KMS-11 (cell line): ENCODE data around the gene RAD51AP1.
A peak's percentile ranks its signal among the peaks of the same experiment; 100 is the strongest.

Experiments
- H2AFZ ChIP-seq: fragments of 200-600 bp; sonication (generic); 2 replicates; pipeline ENCODE4 v1.6.1; 2016; ENCODE audit warnings: antibody characterized with exemption, mixed run types, low read depth
- H3K27ac ChIP-seq: fragments of 200-600 bp; sonication (generic); 2 replicates; pipeline ENCODE4 v1.6.1; 2016; ENCODE audit warnings: mild to moderate bottlenecking, mixed run types
- H3K27me3 ChIP-seq: fragments of 200-600 bp; sonication (generic); 2 replicates; pipeline ENCODE4 v1.6.1; 2017; ENCODE audit warnings: mild to moderate bottlenecking, low read depth, mixed run types, moderate library complexity; ENCODE audit not compliant: insufficient read depth
- H3K36me3 ChIP-seq: fragments of 200-600 bp; sonication (generic); 2 replicates; pipeline ENCODE4 v1.6.1; 2017; ENCODE audit warnings: mild to moderate bottlenecking, mixed run types; ENCODE audit not compliant: insufficient read depth
- H3K4me1 ChIP-seq: fragments of 200-600 bp; sonication (generic); 2 replicates; pipeline ENCODE4 v1.6.1; 2016; ENCODE audit warnings: mild to moderate bottlenecking, low read depth, mixed run types; ENCODE audit not compliant: poor library complexity, severe bottlenecking
- H3K4me2 ChIP-seq: fragments of 200-600 bp; sonication (generic); 2 replicates; pipeline ENCODE4 v1.7.0; 2016; ENCODE audit warnings: mild to moderate bottlenecking, mixed run types
- H3K4me3 ChIP-seq: fragments of 200-600 bp; sonication (generic); IDR thresholded peaks from 2 replicates; pipeline ENCODE4 v1.6.1; 2017; ENCODE audit warnings: low read depth, low read length, mixed read lengths; ENCODE audit not compliant: insufficient read depth
- H3K79me2 ChIP-seq: fragments of 200-600 bp; sonication (generic); 2 replicates; pipeline ENCODE4 v1.6.1; 2016; ENCODE audit warnings: low read depth, mixed run types; ENCODE audit not compliant: insufficient read depth
- H3K9ac ChIP-seq: fragments of 200-600 bp; sonication (generic); 2 replicates; pipeline ENCODE4 v1.6.1; 2016; ENCODE audit warnings: mild to moderate bottlenecking, mixed run types
- H4K20me1 ChIP-seq: fragments of 200-600 bp; sonication (generic); 2 replicates; pipeline ENCODE4 v1.6.1; 2016; ENCODE audit warnings: mild to moderate bottlenecking, mixed run types; ENCODE audit not compliant: insufficient read depth
- CTCF ChIP-seq: fragments of 200-600 bp; sonication (generic); conservative IDR thresholded peaks from 2 replicates; pipeline ENCODE4 v1.6.1; 2017; ENCODE audit warnings: low read depth, mild to moderate bottlenecking, antibody characterized with exemption, low read length, moderate library complexity, mixed read lengths

The RAD51AP1 gene

DNA sequence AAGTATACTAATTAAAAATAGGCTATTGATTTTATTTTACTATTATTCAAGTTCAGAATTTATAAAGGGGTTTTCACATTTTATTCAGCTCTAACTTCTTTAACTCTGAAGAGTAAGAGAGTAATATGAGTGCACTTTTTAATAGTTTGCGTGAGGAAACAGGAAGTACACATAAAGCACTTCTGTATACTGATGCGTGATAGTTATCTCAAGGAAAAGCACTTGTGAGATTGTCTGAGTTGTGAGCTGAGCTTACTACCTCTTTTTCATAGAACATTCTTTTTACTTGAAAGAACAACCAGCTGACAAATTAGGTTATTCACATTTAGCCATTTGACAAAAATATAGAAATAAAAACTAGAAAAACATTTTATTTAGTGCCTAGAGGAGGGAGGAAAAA lies 1.9 kb downstream of the RAD51AP1 start:
- no peak overlapping the region for H3K27ac ChIP-seq

GRCh38 chr12:4545195-4545594 lies 6.5 kb downstream of the RAD51AP1 start:
- no peaks in the 10 kb centered on the region; the same call in 1 of the 2 replicates for H3K36me3 ChIP-seq
- no peak overlapping the region for H2AFZ ChIP-seq
- H3K27me3 ChIP-seq: no peaks in the 10 kb centered on the region
- H3K9ac ChIP-seq: no peak overlapping the region
- no peak overlapping the region for H3K4me2 ChIP-seq
- H3K79me2 ChIP-seq: peaks cover 12% of the 10 kb centered on the region
- H4K20me1 ChIP-seq: no peaks in the 10 kb centered on the region
- H3K27ac ChIP-seq: no peak overlapping the region
- no peak overlapping the region for H3K4me3 ChIP-seq
- H3K4me1 ChIP-seq: peaks cover 6% of the 10 kb centered on the region
- no peak for TF ChIP-seq CTCF

More for the DNA sequence above, 1.9 kb downstream of the RAD51AP1 start:
- Histone ChIP-seq H3K9ac (no peak overlapping the region), H3K4me1 (peaks cover 22% of the 10 kb centered on the region), H3K36me3 (no peaks in the 10 kb centered on the region; the same call in 1 of the 2 replicates), H3K4me3 (no peak overlapping the region), H3K4me2 (peak overlapping the region; percentile 95; the same call in 1 of the 2 replicates), H4K20me1 (no peaks in the 10 kb centered on the region), H2AFZ (no peak overlapping the region), H3K79me2 (peaks cover 43% of the 10 kb centered on the region), H3K27me3 (no peaks in the 10 kb centered on the region)
- TF ChIP-seq CTCF: no peak

DNA sequence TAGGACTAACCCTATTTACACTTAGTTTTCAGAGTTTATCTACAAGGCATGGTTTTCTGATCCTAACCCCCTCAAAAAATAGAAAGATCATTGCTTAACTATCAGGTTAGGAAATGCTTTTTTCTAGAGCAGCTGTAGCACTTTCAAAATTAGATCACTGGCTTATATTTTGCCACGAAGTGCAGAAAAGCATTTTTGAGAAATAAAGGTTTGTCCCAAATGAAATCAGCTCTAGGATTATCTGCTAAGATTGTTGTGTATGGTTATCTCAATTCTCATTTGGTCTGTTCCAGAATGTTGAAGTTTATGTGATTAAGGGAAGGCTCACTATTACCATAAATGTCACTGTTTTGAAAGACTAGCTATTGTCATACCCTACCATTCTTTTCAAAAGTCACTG lies 13.5 kb downstream of the RAD51AP1 start:
- no peak for TF ChIP-seq CTCF
- Histone ChIP-seq H2AFZ (no peak overlapping the region), H3K27ac (no peak overlapping the region), H3K4me2 (no peak overlapping the region), H3K79me2 (no peaks in the 10 kb centered on the region), H3K4me3 (no peak overlapping the region), H3K36me3 (no peaks in the 10 kb centered on the region), H3K27me3 (no peaks in the 10 kb centered on the region), H3K4me1 (no peaks in the 10 kb centered on the region), H4K20me1 (no peaks in the 10 kb centered on the region), H3K9ac (no peak overlapping the region)

GRCh38 chr12:4553943-4554342 lies 15.3 kb downstream of the RAD51AP1 start:
- no peaks in the 10 kb centered on the region for H3K79me2 ChIP-seq
- no peak for TF ChIP-seq CTCF
- H3K36me3 ChIP-seq: no peaks in the 10 kb centered on the region
- H3K9ac ChIP-seq: no peak overlapping the region
- no peaks in the 10 kb centered on the region for H3K27me3 ChIP-seq
- H3K27ac ChIP-seq: no peak overlapping the region
- H3K4me1 ChIP-seq: no peaks in the 10 kb centered on the region
- H3K4me3 ChIP-seq: no peak overlapping the region
- no peaks in the 10 kb centered on the region for H4K20me1 ChIP-seq
- H2AFZ ChIP-seq: no peak overlapping the region
- no peak overlapping the region for H3K4me2 ChIP-seq
